ENCODE data around the gene ALDOC. TPM values are rescaled to one million over a fixed set of nuclear protein-coding genes. Genes with fewer than 3 reads are reported as not detected.
"Not testable (repeated sequence)": the region's sequence is repeated elsewhere in the genome, so short reads cannot be mapped to it uniquely, and the experiment has no call there.

The ALDOC gene
- total and polyA plus RNA-seq, 2 donors (not counting 1 experiment from before 2014, with no cell fraction given) = 16.7 to 26.6 TPM

DNA sequence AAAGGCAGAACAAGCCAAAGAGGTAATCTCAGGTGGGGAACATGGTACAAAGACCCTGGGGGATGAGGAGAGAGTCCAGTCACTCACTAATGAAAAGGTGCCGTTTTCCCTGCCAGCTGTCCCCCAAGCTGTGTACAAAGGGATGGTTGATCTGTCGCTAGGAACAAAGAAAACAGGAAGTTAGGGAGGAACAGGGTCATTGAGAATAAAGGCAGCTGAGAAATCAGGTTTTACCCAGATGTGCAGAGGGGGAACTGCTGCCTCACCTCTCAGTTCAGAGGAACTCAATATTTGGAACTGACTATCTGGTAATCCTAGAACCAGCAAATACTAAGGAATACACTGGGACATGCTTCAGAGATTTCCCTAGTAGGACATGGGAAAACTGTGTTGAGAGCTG is 35.8 kb upstream of the ALDOC start:
- intact Hi-C loops (cut with micrococcal nuclease) = no loop called here
- peak overlapping the region; percentile 39 for H3K27ac Mint-ChIP-seq
- H3K4me1 ChIP-seq (ENCODE audit: control insufficient read depth in 2 of 2, insufficient read depth in 2 of 2, low read length in 2 of 2) = peaks cover 22 to 33% of the 10 kb centered on the region in 2 donors
- no peak overlapping the region for H2AFZ ChIP-seq (ENCODE audit: insufficient read depth, low read depth, low read length, poor library complexity, severe bottlenecking)
- H3K4me3 Mint-ChIP-seq = no peak overlapping the region
- DNase-seq = peak; percentile 26
- peaks cover 38% of the 10 kb centered on the region for H3K4me1 Mint-ChIP-seq
- CTCF ChIA-PET = interaction anchor here (0.7 to 15.2 kb wide), 22 partner anchors 10 to 176 kb away, joined by 3 to 220 read pairs (median 4); partner anchors contain the start of gene UNC119
- H3K36me3 ChIP-seq (replicated peaks in 1 of 2; ENCODE audit: control extremely low read depth in 1 of 2, control insufficient read depth in 1 of 2, extremely low read depth in 1 of 2, insufficient read depth in 2 of 2, low read length in 1 of 2) = peaks cover 6 to 56% of the 10 kb centered on the region in 2 experiments
- no peaks in the 10 kb centered on the region for H3K9me3 Mint-ChIP-seq (ENCODE audit: insufficient read depth)
- no peak overlapping the region for H3K4me3 ChIP-seq (ENCODE audit: control extremely low read depth in 1 of 5, extremely low read depth in 1 of 5, insufficient read depth in 1 of 5, low read depth in 2 of 5, low read length in 4 of 5)
- peak overlapping the region in 1 of 2 donors; percentile 46 for H3K27ac ChIP-seq (ENCODE audit: low read length in 2 of 2)
- POLR2A ChIA-PET = interaction anchor here (0.6 to 1.0 kb wide), 2 partner anchors 13 to 47 kb away, joined by 3 to 4 read pairs; no protein-coding TSS in a partner anchor
- no peak overlapping the region for H3K9ac ChIP-seq (ENCODE audit: low read length)
- H3K4me2 ChIP-seq (replicated peaks; ENCODE audit: low read depth, low read length, poor library complexity, severe bottlenecking) = peak overlapping the region; percentile 16
- no peaks in the 10 kb centered on the region for H3K27me3 ChIP-seq (replicated peaks in 1 of 4; ENCODE audit: control extremely low read depth in 1 of 4, control insufficient read depth in 3 of 4, insufficient read depth in 4 of 4, low read length in 3 of 4)
- 4% methylated on average over 2 of the region's 2 CpGs for WGBS (ENCODE audit: insufficient coverage)
- no peaks in the 10 kb centered on the region for H4K20me1 ChIP-seq (ENCODE audit: control insufficient read depth, insufficient read depth, low read length, poor library complexity, severe bottlenecking)
- no peak for TF ChIP-seq CTCF (IDR thresholded peaks at IDR 0.05)
- no peak for TF ChIP-seq EZH2 (IDR thresholded peaks at IDR 0.05; ENCODE audit: borderline replicate concordance, insufficient read depth, low read depth, low read length, poor library complexity, severe bottlenecking)
- no peaks in the 10 kb centered on the region for H3K9me3 ChIP-seq (ENCODE audit: control extremely low read depth in 1 of 3, control insufficient read depth in 2 of 3, insufficient read depth in 1 of 3, low read length in 2 of 3)
- H3K27me3 Mint-ChIP-seq = no peaks in the 10 kb centered on the region
- ATAC-seq (ENCODE audit: low read depth) = no peak
- no peaks in the 10 kb centered on the region for H3K79me2 ChIP-seq (ENCODE audit: control insufficient read depth, insufficient read depth, low read length)

- 97% methylated on average over 8 of the region's 8 CpGs for WGBS (ENCODE audit: insufficient coverage)
- H3K36me3 ChIP-seq (replicated peaks in 1 of 2; ENCODE audit: control extremely low read depth in 1 of 2, control insufficient read depth in 1 of 2, extremely low read depth in 1 of 2, insufficient read depth in 2 of 2, low read length in 1 of 2) = peaks cover 0 to 38% of the 10 kb centered on the region in 2 experiments
- no peak overlapping the region for H3K4me3 ChIP-seq (ENCODE audit: control extremely low read depth in 1 of 5, extremely low read depth in 1 of 5, insufficient read depth in 1 of 5, low read depth in 2 of 5, low read length in 4 of 5)
- no peak overlapping the region for H3K4me3 Mint-ChIP-seq
- H3K27me3 ChIP-seq (replicated peaks in 1 of 4; ENCODE audit: control extremely low read depth in 1 of 4, control insufficient read depth in 3 of 4, insufficient read depth in 4 of 4, low read length in 3 of 4) = no peaks in the 10 kb centered on the region
- H3K27me3 Mint-ChIP-seq = no peaks in the 10 kb centered on the region
- H3K4me2 ChIP-seq (replicated peaks; ENCODE audit: low read depth, low read length, poor library complexity, severe bottlenecking) = no peak overlapping the region
- no peak overlapping the region for H2AFZ ChIP-seq (ENCODE audit: insufficient read depth, low read depth, low read length, poor library complexity, severe bottlenecking)
- ChIA-PET POLR2A (interaction anchor here (0.6 to 0.7 kb wide), 2 partner anchors 19 to 339 kb away, joined by 3 to 4 read pairs; no protein-coding TSS in a partner anchor), CTCF (interaction anchor here (1.0 to 15.2 kb wide), 6 partner anchors 11 to 113 kb away, joined by 3 to 220 read pairs (median 4); no protein-coding TSS in a partner anchor)
- peaks cover 18 to 27% of the 10 kb centered on the region in 2 donors for H3K4me1 ChIP-seq (ENCODE audit: control insufficient read depth in 2 of 2, insufficient read depth in 2 of 2, low read length in 2 of 2)
- no peak overlapping the region for H3K9ac ChIP-seq (ENCODE audit: low read length)
- no peaks in the 10 kb centered on the region for H3K9me3 ChIP-seq (ENCODE audit: control extremely low read depth in 1 of 3, control insufficient read depth in 2 of 3, insufficient read depth in 1 of 3, low read length in 2 of 3)
- no peaks in the 10 kb centered on the region for H3K79me2 ChIP-seq (ENCODE audit: control insufficient read depth, insufficient read depth, low read length)
- H4K20me1 ChIP-seq (ENCODE audit: control insufficient read depth, insufficient read depth, low read length, poor library complexity, severe bottlenecking) = no peaks in the 10 kb centered on the region
- peaks cover 30% of the 10 kb centered on the region for H3K4me1 Mint-ChIP-seq
- no peak for TF ChIP-seq EZH2 (IDR thresholded peaks at IDR 0.05; ENCODE audit: borderline replicate concordance, insufficient read depth, low read depth, low read length, poor library complexity, severe bottlenecking)
- TF ChIP-seq CTCF (IDR thresholded peaks at IDR 0.05) = no peak
- ATAC-seq (ENCODE audit: low read depth) (no peak), DNase-seq (no peak)
- H3K27ac ChIP-seq (ENCODE audit: low read length in 2 of 2) = no peak overlapping the region
- H3K27ac Mint-ChIP-seq = no peak overlapping the region
- intact Hi-C loops (cut with micrococcal nuclease) = no loop called here
- H3K9me3 Mint-ChIP-seq (ENCODE audit: insufficient read depth) = no peaks in the 10 kb centered on the region
These were observed 33.7 kb upstream of the ALDOC start for GRCh38 chr17:28610376-28610775.

- H4K20me1 ChIP-seq (ENCODE audit: control insufficient read depth, insufficient read depth, low read length, poor library complexity, severe bottlenecking); H3K4me2 ChIP-seq (replicated peaks; ENCODE audit: low read depth, low read length, poor library complexity, severe bottlenecking); DNase-seq; H3K4me1 Mint-ChIP-seq; H3K27me3 Mint-ChIP-seq; intact Hi-C loops (cut with micrococcal nuclease); CTCF ChIA-PET; H3K4me3 ChIP-seq (ENCODE audit: control extremely low read depth in 1 of 5, extremely low read depth in 1 of 5, insufficient read depth in 1 of 5, low read depth in 2 of 5, low read length in 4 of 5); H3K36me3 ChIP-seq (replicated peaks in 1 of 2; ENCODE audit: control extremely low read depth in 1 of 2, control insufficient read depth in 1 of 2, extremely low read depth in 1 of 2, insufficient read depth in 2 of 2, low read length in 1 of 2); H2AFZ ChIP-seq (ENCODE audit: insufficient read depth, low read depth, low read length, poor library complexity, severe bottlenecking); H3K4me1 ChIP-seq (ENCODE audit: control insufficient read depth in 2 of 2, insufficient read depth in 2 of 2, low read length in 2 of 2); H3K9me3 ChIP-seq (ENCODE audit: control extremely low read depth in 1 of 3, control insufficient read depth in 2 of 3, insufficient read depth in 1 of 3, low read length in 2 of 3); H3K9ac ChIP-seq (ENCODE audit: low read length); H3K27me3 ChIP-seq (replicated peaks in 1 of 4; ENCODE audit: control extremely low read depth in 1 of 4, control insufficient read depth in 3 of 4, insufficient read depth in 4 of 4, low read length in 3 of 4); ATAC-seq (ENCODE audit: low read depth); H3K9me3 Mint-ChIP-seq (ENCODE audit: insufficient read depth); H3K79me2 ChIP-seq (ENCODE audit: control insufficient read depth, insufficient read depth, low read length); H3K27ac ChIP-seq (ENCODE audit: low read length in 2 of 2); H3K4me3 Mint-ChIP-seq; POLR2A ChIA-PET; H3K27ac Mint-ChIP-seq: not testable (repeated sequence)
- 100% methylated on average over 2 of the region's 31 CpGs for WGBS (ENCODE audit: insufficient coverage)
These were observed 27.3 kb upstream of the ALDOC start for GRCh38 chr17:28604031-28604430.

Measured in B cell (primary cell).